ENCODE measurements around the gene SCUBE1.

SCUBE1 gene

DNA sequence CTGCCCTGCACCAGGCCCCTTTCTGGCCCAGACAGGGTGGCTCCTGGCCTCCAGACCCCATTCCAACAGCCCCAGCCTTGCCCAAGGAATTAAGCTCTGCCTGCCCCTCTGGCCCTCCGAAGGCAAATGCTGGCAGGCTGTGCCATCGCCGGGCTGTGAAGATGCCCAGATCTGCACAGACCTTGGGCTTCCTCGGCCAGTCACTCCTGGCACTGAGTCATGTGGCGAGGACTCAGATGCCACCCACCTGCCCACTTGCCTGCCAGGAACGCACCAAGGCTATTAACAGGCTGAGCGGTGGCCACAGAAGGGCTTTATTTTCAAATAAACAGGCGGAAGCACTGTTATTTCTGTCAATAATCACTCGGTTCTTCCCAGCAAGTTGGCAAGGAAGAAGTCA lies 105.9 kb downstream of the SCUBE1 start:
- no peak for DNase-seq (ENCODE audit: low read depth in 2 of 2)

DNA sequence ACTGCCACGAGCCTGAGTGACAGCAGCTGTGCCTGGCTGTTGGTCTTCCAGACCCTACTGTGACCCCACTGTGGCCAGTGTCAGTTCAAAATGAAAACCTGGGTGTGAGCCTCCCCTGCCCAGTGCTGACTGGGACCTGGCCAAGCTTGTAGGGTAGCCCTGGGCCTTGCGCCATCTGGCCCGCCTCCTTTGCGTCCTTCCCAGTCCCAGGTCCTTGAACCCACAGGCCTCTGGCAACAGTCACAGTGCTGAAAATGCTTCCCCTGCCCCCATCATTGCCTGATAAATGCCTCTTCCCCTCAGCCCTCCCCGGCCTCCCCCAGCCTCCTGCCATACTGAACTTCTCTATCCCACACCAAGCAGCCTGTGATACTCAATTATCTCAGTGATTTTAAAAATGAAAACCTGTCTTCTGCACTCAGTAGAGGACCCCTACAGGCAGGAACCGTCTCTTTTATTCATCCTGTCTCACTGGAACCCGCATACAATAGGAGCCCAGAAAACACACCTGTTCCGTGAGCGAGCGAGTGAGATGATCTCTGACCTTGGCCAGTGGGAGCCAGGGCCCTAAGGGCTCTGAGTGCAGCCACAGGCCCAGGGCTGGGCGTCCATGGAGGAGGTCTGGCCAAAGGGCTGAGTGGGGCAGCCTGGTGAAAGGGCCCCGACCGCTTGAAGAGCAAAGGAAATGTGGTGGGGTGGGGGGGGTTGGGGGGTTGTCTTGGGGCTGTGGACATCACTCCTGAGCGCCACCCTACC lies 106.6 kb downstream of the SCUBE1 start:
- DNase-seq (ENCODE audit: low read depth in 2 of 2): no peak

DNA sequence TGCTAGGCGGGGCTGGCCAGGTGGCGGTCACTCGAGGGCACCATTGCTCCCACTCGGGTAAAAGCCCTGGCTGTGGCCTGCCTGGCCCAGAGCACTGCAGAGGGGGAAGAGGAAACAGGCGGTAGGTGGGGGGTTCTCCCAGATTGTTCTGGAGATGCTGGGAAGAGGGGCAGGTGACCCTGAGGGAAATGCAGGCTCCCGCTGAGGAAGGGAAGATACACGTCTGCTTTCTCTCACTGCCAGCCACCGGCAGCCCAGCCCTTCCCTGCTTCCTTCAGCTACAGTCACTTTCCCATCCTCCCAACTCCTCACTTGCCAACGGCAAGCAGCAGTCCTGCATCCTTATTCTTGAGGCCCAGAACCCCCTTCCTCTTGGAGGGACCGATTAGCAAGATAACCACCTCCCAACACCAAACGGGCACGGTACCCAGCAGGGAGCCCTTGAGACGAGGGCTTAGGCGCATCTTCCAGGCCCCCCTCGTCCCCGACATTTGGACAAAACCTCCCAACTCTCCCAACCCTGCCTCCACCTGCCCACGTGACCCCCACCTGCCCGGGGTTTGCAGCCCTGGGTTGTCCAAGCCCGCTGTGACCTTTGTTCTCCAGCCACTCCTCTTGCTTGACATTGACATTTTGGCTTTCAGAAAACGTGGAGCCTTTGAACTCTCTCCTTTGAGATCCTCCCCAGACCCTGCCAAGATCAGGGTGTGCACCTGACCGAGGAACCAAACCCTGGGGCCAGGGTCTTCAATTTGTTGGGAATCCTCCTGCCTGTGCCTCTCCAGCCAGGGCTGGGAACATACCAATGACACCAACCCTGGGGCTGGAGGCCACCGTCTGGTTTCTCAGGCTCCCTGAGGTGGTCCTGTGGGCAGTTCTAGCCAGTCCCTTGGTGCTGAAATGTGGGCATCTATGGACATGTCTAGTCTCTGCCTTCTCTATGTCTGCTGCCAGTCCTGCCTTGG lies 107.4 kb downstream of the SCUBE1 start:
- DNase-seq (ENCODE audit: low read depth in 2 of 2): no peak

GRCh38 chr22:43234264-43234988 lies 108.7 kb downstream of the SCUBE1 start:
- no peak for DNase-seq (ENCODE audit: low read depth in 2 of 2)

GRCh38 chr22:43233529-43233928 lies 109.6 kb downstream of the SCUBE1 start:
- DNase-seq (ENCODE audit: low read depth in 2 of 2): no peak

- no peak for DNase-seq (ENCODE audit: low read depth in 2 of 2)
Observed at GRCh38 chr22:43232445-43232844, 110.7 kb downstream of the SCUBE1 start.

GRCh38 chr22:43231724-43232034 lies 111.5 kb downstream of the SCUBE1 start:
- no peak for DNase-seq (ENCODE audit: low read depth in 2 of 2)

GRCh38 chr22:43230971-43231723 lies 112.0 kb downstream of the SCUBE1 start:
- DNase-seq (ENCODE audit: low read depth in 2 of 2): peak; percentile 15 to 27

- no peak for DNase-seq (ENCODE audit: low read depth in 2 of 2)
Observed at GRCh38 chr22:43230571-43230970, 112.6 kb downstream of the SCUBE1 start.

DNA sequence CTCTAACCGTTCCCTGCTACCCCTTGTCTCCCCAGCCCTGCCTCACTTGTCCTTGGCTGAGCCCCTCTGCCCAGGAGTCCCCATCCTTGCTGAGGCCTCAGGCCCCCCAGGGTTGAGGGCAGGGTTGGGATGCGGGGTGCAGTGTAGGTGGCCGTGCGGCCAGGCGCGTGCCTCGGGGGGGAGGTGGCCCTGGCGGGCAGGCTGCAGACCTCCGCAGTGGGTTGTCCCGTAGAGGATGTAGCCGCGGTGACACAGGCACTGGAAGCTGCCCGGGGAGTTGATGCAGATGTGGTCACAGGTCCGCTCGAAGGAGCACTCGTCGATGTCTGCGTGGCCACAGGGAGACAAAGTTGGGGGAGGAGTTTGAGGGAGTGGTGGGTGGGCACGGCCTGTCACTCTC lies 114.3 kb downstream of the SCUBE1 start:
- no peak for DNase-seq (ENCODE audit: low read depth in 2 of 2)

- no peak for DNase-seq (ENCODE audit: low read depth in 2 of 2)
Observed at GRCh38 chr22:43228330-43228729, 114.8 kb downstream of the SCUBE1 start.

- no peak for DNase-seq (ENCODE audit: low read depth in 2 of 2)
Observed at GRCh38 chr22:43227239-43227630, 115.9 kb downstream of the SCUBE1 start.

DNA sequence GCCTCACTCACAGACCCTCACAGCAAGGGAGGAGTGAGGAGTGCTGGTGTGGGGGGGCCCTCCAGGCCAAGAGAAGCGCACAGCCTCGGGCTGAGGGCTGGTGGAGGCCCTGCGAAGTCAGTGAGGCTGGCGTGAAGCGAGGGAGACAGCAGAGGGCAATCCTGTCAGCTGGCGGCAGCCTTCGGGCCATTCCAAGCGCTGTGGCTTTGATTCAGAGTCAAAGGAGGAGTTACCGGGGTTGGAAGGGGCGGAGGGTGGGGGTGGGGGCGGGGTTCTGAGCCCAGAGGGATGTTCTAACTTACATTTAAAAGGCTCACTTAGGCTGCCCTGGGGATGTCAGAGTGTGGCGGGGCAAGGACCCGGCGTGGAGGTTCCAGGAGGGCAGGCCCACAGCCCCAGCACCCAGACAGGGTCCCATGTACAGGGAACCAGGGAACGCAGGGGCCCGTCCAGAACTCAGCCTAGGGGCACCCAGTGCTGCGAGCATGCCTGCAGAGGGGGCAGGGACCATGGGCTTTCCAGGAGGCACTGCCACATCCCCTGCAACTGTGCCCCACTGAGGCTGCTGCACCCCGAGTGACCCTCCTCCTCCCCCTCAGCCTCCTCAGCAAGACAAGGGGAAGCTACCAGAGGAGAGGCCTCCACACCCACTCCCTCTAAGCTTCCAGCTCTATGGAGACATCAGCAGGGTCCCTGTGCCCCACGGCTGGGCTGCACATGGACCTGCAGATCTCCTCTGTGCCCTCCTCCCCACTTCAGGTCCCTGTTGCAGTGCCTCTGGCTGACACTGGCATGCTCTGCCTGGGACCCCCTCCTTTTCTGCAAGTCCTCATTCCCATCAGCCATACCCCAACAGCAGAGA lies 116.6 kb downstream of the SCUBE1 start:
- no peak for DNase-seq (ENCODE audit: low read depth in 2 of 2)

DNA sequence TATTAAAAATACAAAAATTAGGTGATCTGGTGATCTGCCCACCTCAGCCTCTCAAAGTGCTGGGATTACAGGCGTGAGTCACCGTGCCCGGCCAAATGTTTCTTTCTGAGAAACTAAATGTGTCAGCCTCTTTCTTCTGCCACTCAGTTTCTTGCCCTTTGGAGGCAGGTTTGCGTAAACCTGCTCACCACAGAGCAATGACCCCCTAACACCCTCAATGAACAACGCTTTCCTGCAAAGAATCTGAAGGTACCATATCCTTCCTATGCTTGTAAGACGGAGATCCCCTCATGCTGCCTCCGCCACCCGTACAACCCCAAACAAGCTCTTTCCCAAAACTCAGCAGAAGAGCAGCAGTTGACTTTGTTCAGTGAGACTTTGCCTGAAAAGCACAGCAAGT lies 117.6 kb downstream of the SCUBE1 start:
- no peak for DNase-seq (ENCODE audit: low read depth in 2 of 2)

DNA sequence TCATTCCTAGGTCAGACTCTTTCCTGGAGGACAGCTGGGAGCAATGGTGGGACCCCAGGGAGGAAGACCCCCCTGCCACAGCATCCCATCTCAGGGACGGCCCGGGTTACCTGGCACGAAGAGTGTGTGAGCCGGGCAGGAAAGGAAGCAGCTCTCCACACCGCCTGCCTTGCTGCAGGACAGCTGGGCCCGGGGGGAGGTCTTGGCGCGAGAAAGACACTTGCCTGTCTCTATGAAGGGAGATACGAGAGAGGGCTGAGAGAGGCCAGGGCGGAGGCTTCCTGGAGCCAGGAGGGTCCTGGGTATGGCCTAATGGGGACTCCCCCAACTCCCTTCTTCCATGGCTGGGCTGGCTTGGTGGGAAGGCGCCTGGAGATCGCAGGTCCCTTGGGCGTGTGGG lies 120.2 kb downstream of the SCUBE1 start:
- DNase-seq (ENCODE audit: low read depth in 2 of 2): no peak

GRCh38 chr22:43222262-43222661 lies 120.9 kb downstream of the SCUBE1 start:
- DNase-seq (ENCODE audit: low read depth in 2 of 2): no peak

- DNase-seq (ENCODE audit: low read depth in 2 of 2): no peak
Observed at GRCh38 chr22:43220625-43221380, 122.4 kb downstream of the SCUBE1 start.

- DNase-seq (ENCODE audit: low read depth in 2 of 2): no peak
Observed at GRCh38 chr22:43218786-43219185, 124.4 kb downstream of the SCUBE1 start.

DNA sequence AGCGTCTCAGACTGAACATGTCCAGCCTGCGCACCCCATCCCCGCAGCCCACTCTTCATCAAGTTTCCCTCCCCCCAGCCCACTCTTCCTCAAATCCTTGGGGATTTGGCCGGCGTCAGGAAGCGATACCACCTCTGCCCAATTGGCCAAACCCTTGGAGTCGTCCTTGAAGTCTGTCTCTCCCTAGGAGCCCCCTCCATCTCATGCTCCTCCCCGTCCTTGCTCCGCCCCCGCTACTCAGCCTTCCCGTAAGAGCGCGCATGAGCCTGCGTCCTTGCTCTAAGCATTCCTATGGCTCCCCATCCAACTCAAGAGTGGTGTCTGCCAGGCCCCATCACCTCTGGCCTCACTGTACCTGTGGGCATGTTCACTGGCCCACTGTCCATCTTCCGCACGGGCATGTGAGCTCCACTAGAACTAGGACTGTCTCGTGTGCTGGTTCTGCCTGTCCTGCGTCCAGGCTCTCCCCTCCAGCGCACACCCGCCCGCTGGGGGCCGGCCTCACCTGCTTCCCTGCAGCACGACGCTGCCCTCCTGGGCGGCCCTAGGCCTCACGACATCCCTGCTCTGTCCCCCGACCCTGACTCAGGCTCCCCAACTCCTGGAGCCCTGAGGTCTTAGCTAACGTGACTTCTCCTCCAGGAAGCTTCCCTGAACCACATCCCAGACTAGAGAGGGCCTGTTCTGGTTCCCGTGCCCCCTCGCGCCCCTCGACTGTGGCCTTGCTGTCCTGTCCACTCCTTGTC lies 125.7 kb downstream of the SCUBE1 start:
- no peak for DNase-seq (ENCODE audit: low read depth in 2 of 2)
